Epidermal melanocyte (primary cell): ENCODE measurements around the gene RND3.

ENCODE experiments used
- DNase-seq: peaks from one replicate; pipeline ENCODE4 v3.0.0; 2011; ENCODE audit warnings: low spot score; ENCODE audit not compliant: insufficient read length

The RND3 gene

GRCh38 chr2:150487537-150488429 is at the start of gene RND3:
Gene RND3 (minus strand): TSS chr2:150487667. CDS start chr2:150487417, 250 bp downstream.
- DNase-seq, result peak; percentile 89

GRCh38 chr2:150535176-150535575 is 47.7 kb upstream of the RND3 start:
- DNase-seq, result no peak

- no peak for DNase-seq
Observed at GRCh38 chr2:150532879-150533278, 45.4 kb upstream of the RND3 start.

- no peak for DNase-seq
Observed at GRCh38 chr2:150532020-150532419, 44.6 kb upstream of the RND3 start.

- no peak for DNase-seq
Observed at GRCh38 chr2:150531591-150531990, 44.1 kb upstream of the RND3 start.

GRCh38 chr2:150530168-150530567 is 42.7 kb upstream of the RND3 start:
- DNase-seq, result no peak

GRCh38 chr2:150528861-150529801 is 41.7 kb upstream of the RND3 start:
- peak; percentile 38 for DNase-seq

GRCh38 chr2:150526827-150527226 is 39.4 kb upstream of the RND3 start:
- peak; percentile 52 for DNase-seq

- no peak for DNase-seq
Observed at GRCh38 chr2:150526006-150526405, 38.5 kb upstream of the RND3 start.

GRCh38 chr2:150522269-150522668 is 34.8 kb upstream of the RND3 start:
- DNase-seq, result no peak

GRCh38 chr2:150520887-150521664 is 33.6 kb upstream of the RND3 start:
- no peak for DNase-seq

GRCh38 chr2:150520033-150520432 is 32.6 kb upstream of the RND3 start:
- DNase-seq, result no peak

GRCh38 chr2:150517951-150518680 is 30.6 kb upstream of the RND3 start:
- DNase-seq, result no peak

- no peak for DNase-seq
Observed at GRCh38 chr2:150513647-150514046, 26.2 kb upstream of the RND3 start.

GRCh38 chr2:150508497-150509137 is 21.1 kb upstream of the RND3 start:
- DNase-seq, result no peak

GRCh38 chr2:150507071-150507470 is 19.6 kb upstream of the RND3 start:
- no peak for DNase-seq

- no peak for DNase-seq
Observed at GRCh38 chr2:150505178-150505577, 17.7 kb upstream of the RND3 start.

GRCh38 chr2:150495993-150496627 is 8.6 kb upstream of the RND3 start:
- no peak for DNase-seq

GRCh38 chr2:150495001-150495400 is 7.5 kb upstream of the RND3 start:
- no peak for DNase-seq
